GM19455 (cell line): Measurements from ENCODE around the gene CYTH1.
"Not testable (repeated sequence)": the region's sequence is repeated elsewhere in the genome, so short reads cannot be mapped to it uniquely, and the experiment has no call there.

ENCODE experiments used
- ATAC-seq: cut with Tn5 transposase; IDR thresholded peaks from one replicate; pipeline ENCODE4 v1.9.1; 2021; ENCODE audit not compliant: unreplicated experiment

CYTH1 gene

GRCh38 chr17:78789149-78789662 is 7.1 kb upstream of the CYTH1 start:
- ATAC-seq: no peak

GRCh38 chr17:78788451-78788850 is 6.4 kb upstream of the CYTH1 start:
- no peak for ATAC-seq

- ATAC-seq: no peak
These were observed 5.4 kb upstream of the CYTH1 start for GRCh38 chr17:78787444-78787843.

- ATAC-seq: no peak
These were observed 3.6 kb upstream of the CYTH1 start for GRCh38 chr17:78785663-78786057.

GRCh38 chr17:78785011-78785662 is 3.1 kb upstream of the CYTH1 start:
- no peak for ATAC-seq

GRCh38 chr17:78784352-78784751 is 2.3 kb upstream of the CYTH1 start:
- no peak for ATAC-seq

DNA sequence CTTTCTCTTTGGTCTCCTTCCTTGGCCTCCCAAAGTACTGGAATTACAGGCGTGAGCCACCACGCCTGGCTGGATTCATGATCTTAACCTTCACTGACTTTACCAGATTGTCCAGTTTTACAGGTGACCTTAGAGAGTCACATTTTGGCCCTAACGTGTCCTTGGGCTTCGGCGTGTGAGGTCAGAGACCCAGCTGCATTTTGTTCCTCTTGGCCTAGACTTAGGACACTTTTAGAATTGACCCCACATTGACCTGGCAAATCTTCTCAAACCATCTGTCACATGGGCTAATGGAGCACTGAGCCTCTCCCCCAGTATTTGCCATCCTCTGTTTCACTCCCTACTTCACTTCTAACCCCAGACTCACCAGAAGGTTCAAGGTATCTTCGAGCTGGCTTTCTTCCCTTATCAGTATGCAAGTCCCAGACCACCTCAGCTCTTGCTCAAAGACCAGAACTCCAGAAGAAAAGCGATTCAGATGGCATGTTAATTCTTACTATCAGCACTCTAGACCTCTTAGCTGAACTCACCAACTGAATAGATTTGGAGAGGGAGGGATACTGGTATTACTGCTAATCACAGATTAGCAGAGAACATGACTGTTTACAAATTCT is 1.7 kb upstream of the CYTH1 start:
- ATAC-seq: no peak

DNA sequence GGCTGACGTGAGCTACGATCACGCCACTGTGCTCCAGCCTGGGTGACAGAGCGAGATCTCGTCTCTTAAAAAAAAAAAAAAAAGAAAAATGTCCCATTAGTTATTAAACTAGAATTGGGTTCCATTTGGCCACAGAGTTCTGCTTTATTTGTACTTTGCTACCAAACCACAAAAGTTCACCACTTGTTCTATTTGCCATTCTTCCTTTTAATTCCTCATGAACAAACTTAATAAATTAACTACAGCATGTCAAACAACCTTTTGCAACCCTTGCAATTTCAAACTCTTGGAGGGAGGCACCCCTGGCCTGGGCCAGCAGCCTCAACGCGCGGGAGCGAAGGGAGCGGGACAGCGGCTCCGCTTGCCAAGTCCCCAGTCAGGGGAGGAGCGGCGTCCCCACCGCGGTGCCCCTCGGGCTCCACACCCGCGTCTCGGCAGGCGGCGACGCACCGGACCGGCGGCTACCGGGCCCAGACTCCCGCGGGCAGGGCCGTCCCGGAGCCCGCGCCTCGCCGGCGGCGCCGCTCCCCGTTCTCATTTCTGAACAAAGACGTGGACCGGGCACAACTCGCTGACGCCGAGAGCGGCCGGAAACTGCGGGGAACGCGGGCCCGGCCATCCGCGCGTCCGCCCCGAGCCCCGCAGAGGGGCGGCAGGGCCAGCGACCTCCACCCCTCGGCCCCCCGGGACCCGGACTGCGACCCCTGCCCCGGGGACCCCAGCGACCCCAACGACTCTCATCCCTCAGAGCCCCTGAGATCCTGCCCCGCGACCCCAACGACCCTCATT is 775 bp downstream of the CYTH1 start:
- no peak for ATAC-seq

GRCh38 chr17:78780335-78780734 is 1.7 kb downstream of the CYTH1 start:
- no peak for ATAC-seq

- no peak for ATAC-seq
These were observed 2.2 kb downstream of the CYTH1 start for GRCh38 chr17:78779850-78780249.

GRCh38 chr17:78779286-78779651 is 2.8 kb downstream of the CYTH1 start:
- ATAC-seq: not testable (repeated sequence)

GRCh38 chr17:78777881-78778280 is 4.2 kb downstream of the CYTH1 start:
- ATAC-seq: no peak

- no peak for ATAC-seq
These were observed 7.0 kb downstream of the CYTH1 start for GRCh38 chr17:78774956-78775571.

- ATAC-seq: no peak
These were observed 7.6 kb downstream of the CYTH1 start for GRCh38 chr17:78774453-78774852.

- no peak for ATAC-seq
These were observed 10.2 kb downstream of the CYTH1 start for GRCh38 chr17:78771758-78772382.

GRCh38 chr17:78769196-78769773 is 12.8 kb downstream of the CYTH1 start:
- ATAC-seq: no peak

GRCh38 chr17:78767806-78768205 is 14.3 kb downstream of the CYTH1 start:
- ATAC-seq: no peak

DNA sequence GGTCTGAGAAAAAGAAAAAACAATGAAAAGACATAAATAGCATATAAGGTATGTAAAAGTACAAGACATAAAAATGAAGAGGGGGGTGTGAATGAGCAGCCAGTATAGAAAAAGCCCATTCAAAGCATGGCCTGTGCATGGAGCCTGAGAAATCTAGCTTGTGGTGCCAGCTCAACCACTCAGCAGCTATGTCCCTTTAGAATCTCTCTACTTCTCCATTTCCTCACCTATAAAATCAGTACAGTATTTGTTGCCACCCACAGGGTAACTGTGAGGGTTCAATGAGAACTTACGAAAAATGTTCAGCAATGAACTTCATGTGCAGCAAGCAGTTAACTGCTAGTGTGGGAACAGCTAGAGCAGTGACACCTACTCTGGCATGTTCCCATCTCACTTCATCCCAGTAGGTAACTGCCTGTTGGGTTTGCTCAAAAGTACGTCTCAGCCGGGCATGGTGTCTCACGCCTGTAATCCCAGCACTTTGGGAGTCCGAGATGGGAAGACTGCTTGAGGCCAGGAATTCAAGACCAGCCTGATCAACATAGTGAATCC is 15.3 kb downstream of the CYTH1 start:
- ATAC-seq: no peak

DNA sequence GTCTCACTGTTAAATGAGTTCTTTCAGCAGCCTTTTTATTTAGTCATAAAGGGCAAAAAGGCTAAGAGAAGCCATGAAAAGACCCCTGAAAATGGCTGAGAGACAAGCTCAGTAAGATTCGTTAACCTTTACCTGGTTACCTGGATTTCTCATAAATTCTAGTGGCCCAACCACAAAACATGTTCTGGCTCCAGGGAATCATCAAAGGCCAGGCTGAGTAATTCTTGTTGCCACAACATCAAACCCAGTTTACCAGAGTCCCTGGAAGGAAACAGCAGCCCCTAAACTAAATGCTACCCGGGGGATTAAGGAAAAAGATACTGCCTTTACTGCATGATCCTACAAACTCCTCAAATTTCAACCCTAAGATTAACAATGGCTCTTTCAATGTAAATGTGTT is 15.8 kb downstream of the CYTH1 start:
- ATAC-seq: no peak

- ATAC-seq: no peak
These were observed 16.3 kb downstream of the CYTH1 start for GRCh38 chr17:78765821-78766220.
